Activated CD4-positive, alpha-beta T cell treated with anti-CD3 and anti-CD28 coated beads, Interleukin-2, amount 10 ng/mL, durations not matched to agents 7 days and 5 days (primary cell): ENCODE measurements around the gene ZNF185. TPM values are rescaled to one million over a fixed set of nuclear protein-coding genes. Genes with fewer than 3 reads are reported as not detected.

Source experiments
- CTCF ChIA-PET: fragments of 350-600 bp; sonication (Branson Sonifier 250); formaldehyde crosslinking; loops from one replicate; lab custom pipeline; 2021; ENCODE audit warnings: antibody characterized with exemption; lab: Charles Lee
- POLR2A ChIA-PET: fragments of 350-600 bp; sonication (Branson Sonifier 250); formaldehyde crosslinking; loops from one replicate; lab custom pipeline; 2021; ENCODE audit warnings: antibody characterized with exemption; lab: Charles Lee
- DNase-seq: peaks from one replicate; pipeline ENCODE4 v3.0.0-alpha.2; 2020
- H3K27ac Mint-ChIP-seq: one replicate; pipeline ENCODE4 v1.8.0; 2021; ENCODE audit warnings: mild to moderate bottlenecking, moderate library complexity, mixed read lengths
- H3K27me3 Mint-ChIP-seq: one replicate; pipeline ENCODE4 v1.8.0; 2021; ENCODE audit warnings: mixed read lengths
- H3K36me3 Mint-ChIP-seq: one replicate; pipeline ENCODE4 v1.8.0; 2021; ENCODE audit warnings: low read depth, mixed read lengths
- H3K4me1 Mint-ChIP-seq: one replicate; pipeline ENCODE4 v1.8.0; 2021; ENCODE audit warnings: mixed read lengths
- H3K4me3 Mint-ChIP-seq: one replicate; pipeline ENCODE4 v1.8.0; 2021; ENCODE audit warnings: mild to moderate bottlenecking, moderate library complexity, mixed read lengths
- H3K9me3 Mint-ChIP-seq: one replicate; pipeline ENCODE4 v1.8.0; 2021; ENCODE audit warnings: mixed read lengths
- total RNA-seq, 2 experiments: library from RNA; stranded (reverse); gene quantifications; one replicate each; pipeline ENCODE4 v1.2.3, GENCODE V29; 2021

ZNF185 gene
- total RNA-seq, result 1 to 10 TPM; 1.0 to 1.6 TPM

GRCh38 chrX:152897222-152898131, at the start of gene ZNF185:
TSS of gene ZNF185 (plus strand) at chrX:152898067. CDS start at chrX:152914490, 16,423 bp downstream.
- ChIA-PET CTCF (no interaction called here), POLR2A (no interaction called here)
- no peak for DNase-seq
- Mint-ChIP-seq H3K36me3 (no peaks in the 10 kb centered on the region), H3K9me3 (no peaks in the 10 kb centered on the region), H3K4me1 (no peaks in the 10 kb centered on the region), H3K27me3 (peaks cover 9% of the 10 kb centered on the region), H3K27ac (no peak within 1 kb of the TSS), H3K4me3 (no peak within 1 kb of the TSS)

GRCh38 chrX:152850465-152850864, 47.4 kb upstream of the ZNF185 start:
- Mint-ChIP-seq H3K9me3 (no peaks in the 10 kb centered on the region), H3K27ac (no peak overlapping the region), H3K4me1 (peaks cover 26% of the 10 kb centered on the region), H3K27me3 (no peaks in the 10 kb centered on the region), H3K36me3 (peaks cover 33% of the 10 kb centered on the region), H3K4me3 (no peak overlapping the region)
- POLR2A ChIA-PET, result no interaction called here
- CTCF ChIA-PET, result no interaction called here
- DNase-seq, result no peak

GRCh38 chrX:152853986-152854385, 43.9 kb upstream of the ZNF185 start:
- Mint-ChIP-seq H3K36me3 (peaks cover 32% of the 10 kb centered on the region), H3K27ac (no peak overlapping the region), H3K9me3 (no peaks in the 10 kb centered on the region), H3K27me3 (no peaks in the 10 kb centered on the region), H3K4me3 (no peak overlapping the region), H3K4me1 (peaks cover 26% of the 10 kb centered on the region)
- ChIA-PET POLR2A (no interaction called here), CTCF (interaction anchor here (0.7 kb wide), 2 partner anchors 11 to 20 kb away, joined by 3 read pairs; no protein-coding TSS in a partner anchor)
- no peak for DNase-seq

GRCh38 chrX:152861116-152861515, 36.8 kb upstream of the ZNF185 start:
- ChIA-PET CTCF (no interaction called here), POLR2A (no interaction called here)
- H3K4me3 Mint-ChIP-seq, result no peak overlapping the region
- H3K27ac Mint-ChIP-seq, result no peak overlapping the region
- DNase-seq, result no peak
- no peaks in the 10 kb centered on the region for H3K4me1 Mint-ChIP-seq
- H3K9me3 Mint-ChIP-seq, result no peaks in the 10 kb centered on the region
- peaks cover 2% of the 10 kb centered on the region for H3K36me3 Mint-ChIP-seq
- no peaks in the 10 kb centered on the region for H3K27me3 Mint-ChIP-seq

GRCh38 chrX:152861826-152862225, 36.0 kb upstream of the ZNF185 start:
- ChIA-PET CTCF (no interaction called here), POLR2A (no interaction called here)
- H3K36me3 Mint-ChIP-seq, result peaks cover 2% of the 10 kb centered on the region
- H3K4me1 Mint-ChIP-seq, result no peaks in the 10 kb centered on the region
- H3K9me3 Mint-ChIP-seq, result no peaks in the 10 kb centered on the region
- H3K27me3 Mint-ChIP-seq, result no peaks in the 10 kb centered on the region
- H3K4me3 Mint-ChIP-seq, result no peak overlapping the region
- no peak overlapping the region for H3K27ac Mint-ChIP-seq
- no peak for DNase-seq

GRCh38 chrX:152865232-152865920, 32.5 kb upstream of the ZNF185 start:
- Mint-ChIP-seq H3K4me3 (no peak overlapping the region), H3K27me3 (no peaks in the 10 kb centered on the region), H3K27ac (no peak overlapping the region), H3K9me3 (no peaks in the 10 kb centered on the region), H3K36me3 (peaks cover 6% of the 10 kb centered on the region), H3K4me1 (no peaks in the 10 kb centered on the region)
- ChIA-PET POLR2A (no interaction called here), CTCF (no interaction called here)
- DNase-seq, result no peak

- no peak for DNase-seq
- no peaks in the 10 kb centered on the region for H3K9me3 Mint-ChIP-seq
- H3K27me3 Mint-ChIP-seq, result no peaks in the 10 kb centered on the region
- H3K27ac Mint-ChIP-seq, result no peak overlapping the region
- ChIA-PET POLR2A (no interaction called here), CTCF (no interaction called here)
- H3K36me3 Mint-ChIP-seq, result peaks cover 7% of the 10 kb centered on the region
- no peaks in the 10 kb centered on the region for H3K4me1 Mint-ChIP-seq
- H3K4me3 Mint-ChIP-seq, result no peak overlapping the region
Observed at GRCh38 chrX:152866386-152866785, 31.5 kb upstream of the ZNF185 start.

GRCh38 chrX:152869972-152870371, 27.9 kb upstream of the ZNF185 start:
- peaks cover 7% of the 10 kb centered on the region for H3K36me3 Mint-ChIP-seq
- H3K4me3 Mint-ChIP-seq, result no peak overlapping the region
- CTCF ChIA-PET, result interaction anchor here (1.0 kb wide), 1 partner anchor 71 kb away, joined by 3 read pairs; no protein-coding TSS in a partner anchor
- POLR2A ChIA-PET, result no interaction called here
- no peaks in the 10 kb centered on the region for H3K27me3 Mint-ChIP-seq
- no peak for DNase-seq
- no peaks in the 10 kb centered on the region for H3K9me3 Mint-ChIP-seq
- peaks cover 10% of the 10 kb centered on the region for H3K4me1 Mint-ChIP-seq
- no peak overlapping the region for H3K27ac Mint-ChIP-seq

- Mint-ChIP-seq H3K27me3 (no peaks in the 10 kb centered on the region), H3K36me3 (peaks cover 7% of the 10 kb centered on the region), H3K9me3 (no peaks in the 10 kb centered on the region), H3K27ac (no peak overlapping the region), H3K4me1 (peaks cover 10% of the 10 kb centered on the region), H3K4me3 (no peak overlapping the region)
- POLR2A ChIA-PET, result no interaction called here
- DNase-seq, result no peak
- CTCF ChIA-PET, result no interaction called here
Observed at GRCh38 chrX:152871260-152871659, 26.6 kb upstream of the ZNF185 start.

GRCh38 chrX:152872522-152872921, 25.3 kb upstream of the ZNF185 start:
- Mint-ChIP-seq H3K4me3 (no peak overlapping the region), H3K27ac (no peak overlapping the region), H3K9me3 (no peaks in the 10 kb centered on the region)

GRCh38 chrX:152873361-152873760, 24.5 kb upstream of the ZNF185 start:
- H3K27me3 Mint-ChIP-seq, result no peaks in the 10 kb centered on the region
- H3K27ac Mint-ChIP-seq, result no peak overlapping the region
- DNase-seq, result no peak
- H3K9me3 Mint-ChIP-seq, result no peaks in the 10 kb centered on the region
- peaks cover 10% of the 10 kb centered on the region for H3K4me1 Mint-ChIP-seq
- POLR2A ChIA-PET, result no interaction called here
- CTCF ChIA-PET, result no interaction called here
- H3K36me3 Mint-ChIP-seq, result peaks cover 7% of the 10 kb centered on the region
- H3K4me3 Mint-ChIP-seq, result no peak overlapping the region

More at GRCh38 chrX:152872522-152872921, 25.3 kb upstream of the ZNF185 start:
- no peaks in the 10 kb centered on the region for H3K27me3 Mint-ChIP-seq
- H3K4me1 Mint-ChIP-seq, result peaks cover 10% of the 10 kb centered on the region
- POLR2A ChIA-PET, result no interaction called here
- peaks cover 7% of the 10 kb centered on the region for H3K36me3 Mint-ChIP-seq
- CTCF ChIA-PET, result no interaction called here
- DNase-seq, result no peak

GRCh38 chrX:152876931-152877840, 20.7 kb upstream of the ZNF185 start:
- ChIA-PET CTCF (no interaction called here), POLR2A (no interaction called here)
- no peak overlapping the region for H3K27ac Mint-ChIP-seq
- H3K4me3 Mint-ChIP-seq, result no peak overlapping the region
- no peak for DNase-seq
- no peaks in the 10 kb centered on the region for H3K27me3 Mint-ChIP-seq
- no peaks in the 10 kb centered on the region for H3K9me3 Mint-ChIP-seq
- H3K4me1 Mint-ChIP-seq, result peaks cover 4% of the 10 kb centered on the region
- no peaks in the 10 kb centered on the region for H3K36me3 Mint-ChIP-seq
